CD4-positive, alpha-beta T cell treated with Interleukin-6 at 100 ng/mL for 8 hours (primary cell): ENCODE data around the gene MAPK4.

Source experiments
- DNase-seq: peaks from one replicate; pipeline ENCODE4 v3.0.0-alpha.2; 2020; ENCODE audit warnings: mixed read lengths, low spot score

MAPK4 gene

DNA sequence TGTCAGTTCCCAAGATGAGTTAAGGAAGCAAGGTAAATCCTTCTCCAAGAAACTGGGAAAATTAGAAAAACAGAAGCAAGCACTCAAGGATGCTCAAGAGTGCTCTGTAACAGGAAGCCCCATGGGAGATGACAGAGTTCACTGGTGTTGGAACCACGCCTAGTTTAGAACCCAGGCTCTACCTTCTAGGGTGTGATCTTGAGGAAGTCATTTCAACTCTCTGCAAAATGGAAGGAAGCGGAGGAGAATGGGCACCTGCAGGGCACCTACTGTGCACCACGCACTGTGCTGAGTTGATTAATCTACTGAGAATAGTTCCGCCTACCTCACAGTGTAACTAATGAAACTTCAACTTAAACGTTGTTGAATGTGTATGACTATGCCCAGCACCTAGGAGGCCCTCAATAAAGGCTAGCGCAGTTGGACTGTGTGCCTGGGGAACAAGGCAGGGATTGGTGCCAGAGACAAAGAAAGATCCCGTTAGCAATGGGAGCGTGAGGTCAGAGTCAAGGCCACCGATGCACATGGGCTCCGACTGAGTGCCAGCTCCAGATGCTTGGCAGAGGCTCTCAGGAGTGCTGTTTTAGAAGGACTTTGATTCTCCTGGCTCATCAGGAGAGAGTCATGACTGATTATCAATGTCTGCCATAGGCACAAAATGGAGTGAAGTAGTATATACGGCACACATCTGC, 93.7 kb downstream of the MAPK4 start:
- no peak for DNase-seq

DNA sequence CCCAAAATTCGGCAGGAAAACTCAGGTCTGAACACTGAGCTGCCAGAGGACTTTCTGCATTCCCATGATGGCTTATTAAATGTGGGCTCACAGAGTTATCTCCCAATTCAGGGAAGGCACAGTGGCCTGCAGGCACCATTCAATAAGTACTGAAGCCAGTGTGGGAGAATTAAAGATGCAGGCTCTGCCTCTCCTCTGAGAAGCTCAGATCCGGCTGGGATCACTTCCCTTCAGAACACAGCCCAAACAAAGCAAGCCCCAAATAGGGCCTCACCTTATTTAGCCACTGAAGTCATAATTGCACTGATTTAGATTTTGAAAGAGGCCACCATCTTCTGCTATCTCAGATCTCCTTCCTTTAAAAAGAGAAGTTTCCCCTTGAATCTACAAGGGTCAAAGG, 94.3 kb downstream of the MAPK4 start:
- no peak for DNase-seq

DNA sequence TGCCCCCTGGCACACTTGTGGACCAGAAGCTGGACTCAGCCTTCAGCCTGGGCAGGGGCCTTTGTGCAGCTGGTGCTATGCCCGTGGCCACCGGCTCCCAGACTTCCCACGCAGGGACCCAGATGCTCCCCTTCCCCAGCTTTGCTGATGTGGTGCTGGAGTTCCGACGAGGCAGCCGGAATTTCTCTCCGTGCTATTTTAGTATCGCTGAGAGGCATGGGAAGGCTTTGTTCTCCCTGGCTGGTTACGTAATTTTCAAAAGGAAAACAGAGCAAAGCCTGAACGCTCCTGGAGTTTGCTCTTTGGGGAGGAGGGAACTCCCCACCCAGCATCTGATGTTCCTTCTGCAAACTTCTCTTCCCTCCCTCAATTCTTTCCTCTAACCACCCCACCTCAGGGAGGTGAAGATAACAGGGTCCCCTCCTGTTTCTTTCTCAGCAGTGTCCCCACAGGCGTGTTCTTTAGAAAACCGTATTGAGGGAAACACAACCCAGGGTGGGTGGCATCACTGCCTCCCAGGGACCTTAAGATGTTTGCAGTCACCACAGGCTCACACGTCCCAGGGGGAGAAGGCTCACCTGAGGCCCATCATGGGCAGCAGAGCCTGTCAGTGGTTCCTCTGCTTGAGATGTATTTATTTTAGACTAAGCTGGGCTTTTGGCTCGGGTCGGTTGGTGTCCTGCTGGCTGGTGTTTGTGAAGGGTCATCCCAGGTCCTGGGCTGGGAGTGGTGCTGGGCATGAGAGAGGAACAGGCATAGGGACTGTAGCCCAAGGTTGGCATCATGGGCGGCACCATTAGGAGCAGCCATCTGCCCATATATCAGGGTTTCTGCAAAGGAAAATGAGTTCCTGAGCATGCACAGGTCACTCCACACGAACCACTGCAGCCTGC, 95.0 kb downstream of the MAPK4 start:
- no peak for DNase-seq

DNA sequence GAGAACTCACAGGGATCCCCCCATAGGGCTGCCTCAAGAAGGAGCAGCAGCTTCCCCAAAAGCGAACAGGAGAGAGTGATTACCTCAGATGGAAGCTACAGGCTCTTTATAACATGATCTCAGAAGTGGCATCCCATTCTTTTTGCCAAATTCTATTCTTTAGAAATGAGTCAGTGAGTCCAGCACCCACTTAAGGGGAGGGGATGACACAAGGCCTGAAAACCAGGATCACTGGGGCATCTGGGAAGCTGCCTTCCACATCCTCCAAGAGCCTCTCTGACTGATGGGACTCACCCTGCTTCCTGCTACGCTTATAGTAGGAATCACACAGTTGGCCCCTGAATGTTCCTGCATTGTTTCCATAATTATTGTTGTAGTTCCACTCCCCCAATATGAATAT, 96.5 kb downstream of the MAPK4 start:
- no peak for DNase-seq

DNA sequence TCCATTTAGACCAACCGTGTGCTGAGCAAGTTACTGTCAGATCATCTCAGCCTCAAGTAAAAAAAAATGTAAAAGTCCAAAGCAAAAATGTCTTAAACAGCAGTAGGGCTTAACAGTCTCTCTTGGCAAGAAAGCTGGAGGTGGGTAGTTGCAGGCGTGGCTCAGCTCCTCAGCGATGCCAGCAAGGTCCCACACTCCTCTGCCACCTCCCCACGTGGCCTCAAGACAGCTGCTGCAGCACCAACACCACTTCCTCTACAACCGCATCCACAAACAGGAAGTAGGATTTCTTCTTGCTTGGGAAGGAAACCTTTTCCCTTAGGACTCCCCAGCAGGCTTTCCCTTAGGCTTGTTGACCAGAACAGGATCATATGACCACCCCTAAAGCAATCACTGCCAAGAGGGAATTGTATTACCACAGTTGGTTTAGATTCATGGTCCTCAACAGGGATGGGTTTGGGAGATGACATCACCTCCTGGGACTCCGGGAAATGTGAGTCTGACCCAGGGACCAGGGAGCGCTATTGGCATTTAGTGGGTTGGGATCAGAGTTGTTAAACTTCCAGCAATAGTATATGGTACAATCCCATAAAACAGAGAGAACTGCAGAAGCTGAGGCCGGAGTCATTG, 97.1 kb downstream of the MAPK4 start:
- no peak for DNase-seq

DNA sequence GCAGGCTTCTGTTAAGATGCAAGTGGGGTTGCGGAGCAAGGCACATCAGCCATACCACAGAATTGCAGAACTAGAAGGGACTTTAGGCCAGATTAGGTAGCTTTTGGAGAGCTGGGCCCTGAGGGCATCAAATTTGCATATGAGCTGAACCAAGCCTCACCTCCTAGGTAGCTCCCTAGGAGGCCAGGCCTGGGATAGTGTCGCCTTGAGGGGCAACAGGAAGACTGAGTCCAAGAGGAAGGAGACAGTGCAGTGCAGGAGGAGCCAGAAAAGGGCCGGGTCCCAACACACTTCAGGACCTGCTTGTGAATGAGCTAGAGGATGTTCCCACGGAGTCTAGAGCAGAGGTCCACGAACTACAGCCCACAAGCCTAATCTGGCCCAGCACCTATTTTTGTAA, 98.7 kb downstream of the MAPK4 start:
- no peak for DNase-seq

DNA sequence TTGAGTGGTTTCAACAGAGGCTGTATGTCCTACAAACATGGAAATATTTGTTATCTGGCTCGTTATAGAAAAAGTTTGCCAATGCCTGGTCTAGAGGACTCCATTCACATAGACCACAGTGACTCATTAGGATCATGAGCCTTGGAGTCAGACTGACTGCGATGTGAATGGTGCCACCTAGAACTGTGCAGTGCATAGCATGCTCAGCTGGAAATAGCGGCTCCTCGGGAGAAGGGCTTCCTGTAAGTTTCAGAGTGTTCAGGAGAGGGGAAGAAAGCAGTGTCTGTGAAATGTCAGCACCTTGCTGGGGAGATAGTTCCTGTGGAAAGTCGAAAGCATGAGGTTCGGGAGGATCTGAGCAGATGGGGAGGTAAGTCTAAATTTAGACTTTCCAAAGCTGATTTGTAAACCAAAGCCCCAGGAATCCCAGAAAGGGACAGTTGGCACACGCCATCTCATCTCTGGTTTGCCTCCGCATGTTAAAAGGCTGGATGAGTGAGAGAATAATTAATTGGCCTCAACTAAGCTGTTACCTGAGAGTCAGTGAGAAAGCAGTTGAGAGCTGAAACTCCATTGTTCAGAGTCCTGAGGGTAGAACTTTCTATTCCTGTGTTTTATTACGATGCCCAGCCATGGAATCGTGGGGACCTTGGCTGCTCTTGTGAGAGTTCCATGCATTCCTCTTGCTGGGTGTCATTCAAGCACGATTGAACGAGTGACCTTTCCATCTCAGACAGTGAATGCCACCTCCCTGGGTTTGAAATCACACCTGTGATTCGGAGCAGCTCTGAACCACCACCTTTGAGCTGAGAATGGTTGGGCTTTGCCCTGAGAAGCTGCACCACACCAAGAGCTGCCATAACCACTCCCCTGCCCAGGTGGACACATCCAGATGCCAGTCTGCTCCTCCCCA, 99.5 kb downstream of the MAPK4 start:
- no peak for DNase-seq

DNA sequence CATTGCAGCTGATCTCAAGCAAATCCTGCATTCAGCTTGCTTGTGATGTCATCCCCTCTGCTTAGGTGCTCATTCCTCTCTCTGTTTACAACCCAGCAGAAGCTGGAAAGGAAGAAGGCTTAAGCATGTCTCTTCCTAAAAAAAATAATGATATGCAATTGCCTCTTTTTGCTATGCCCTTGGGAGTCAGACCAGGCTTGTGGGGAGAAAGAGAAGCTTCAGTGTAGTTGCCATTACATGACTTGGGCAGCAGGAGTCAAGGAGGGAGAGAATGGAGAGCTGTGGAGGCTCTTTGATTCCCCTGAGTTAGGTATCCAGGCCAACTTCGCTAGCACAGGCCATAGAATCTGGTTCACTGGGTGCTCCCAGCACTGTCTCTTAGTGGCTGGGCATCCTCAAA, 101.1 kb downstream of the MAPK4 start:
- DNase-seq = no peak

DNA sequence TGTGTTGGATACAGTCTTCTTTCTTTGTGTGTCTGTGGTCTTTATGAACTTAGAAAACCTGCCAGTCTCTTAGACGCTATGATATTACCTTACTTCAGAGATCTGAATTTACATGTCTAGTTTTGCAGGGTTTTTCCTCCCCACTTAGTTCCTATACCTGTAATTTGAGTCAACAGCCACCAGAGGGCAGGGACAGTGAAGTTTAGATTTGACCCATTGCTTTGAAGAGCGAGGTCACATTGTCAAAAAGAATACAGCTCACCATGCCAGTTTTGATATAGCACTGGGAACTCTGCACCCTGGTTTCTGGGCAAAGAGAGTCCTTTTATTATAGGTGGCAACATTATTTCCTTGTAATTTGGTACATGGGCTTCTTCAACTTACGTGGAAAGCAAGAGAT, 102.3 kb downstream of the MAPK4 start:
- no peak for DNase-seq

DNA sequence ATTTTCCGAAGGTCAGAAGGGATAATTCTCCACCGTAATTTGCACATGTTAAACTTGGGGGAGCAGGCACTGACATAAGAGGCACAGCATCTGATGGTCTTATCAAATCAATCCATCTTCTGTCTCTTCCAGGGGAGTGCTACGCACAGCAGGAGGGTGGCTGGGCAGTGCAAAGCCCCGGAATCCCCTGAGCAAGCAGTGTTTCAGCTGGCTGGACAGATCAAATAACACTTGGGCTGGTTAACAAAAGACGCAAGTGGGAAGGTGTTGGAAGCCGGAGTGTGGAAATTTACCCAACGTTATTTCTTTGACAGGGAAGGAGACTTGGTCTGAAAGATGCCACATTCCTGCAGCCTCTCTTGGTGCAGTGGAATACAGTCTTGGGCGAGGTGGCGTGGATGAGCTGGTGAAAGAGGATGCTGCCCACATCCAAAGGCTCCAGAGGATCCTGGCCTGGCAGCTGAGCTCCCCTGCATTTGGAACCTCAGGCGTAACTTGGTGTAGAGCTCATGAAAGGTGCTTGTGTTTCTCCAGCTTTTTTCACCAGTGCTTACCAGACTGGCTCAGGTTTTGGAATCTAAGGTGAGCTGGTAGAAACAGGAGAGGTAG, 103.0 kb downstream of the MAPK4 start:
- DNase-seq = no peak

DNA sequence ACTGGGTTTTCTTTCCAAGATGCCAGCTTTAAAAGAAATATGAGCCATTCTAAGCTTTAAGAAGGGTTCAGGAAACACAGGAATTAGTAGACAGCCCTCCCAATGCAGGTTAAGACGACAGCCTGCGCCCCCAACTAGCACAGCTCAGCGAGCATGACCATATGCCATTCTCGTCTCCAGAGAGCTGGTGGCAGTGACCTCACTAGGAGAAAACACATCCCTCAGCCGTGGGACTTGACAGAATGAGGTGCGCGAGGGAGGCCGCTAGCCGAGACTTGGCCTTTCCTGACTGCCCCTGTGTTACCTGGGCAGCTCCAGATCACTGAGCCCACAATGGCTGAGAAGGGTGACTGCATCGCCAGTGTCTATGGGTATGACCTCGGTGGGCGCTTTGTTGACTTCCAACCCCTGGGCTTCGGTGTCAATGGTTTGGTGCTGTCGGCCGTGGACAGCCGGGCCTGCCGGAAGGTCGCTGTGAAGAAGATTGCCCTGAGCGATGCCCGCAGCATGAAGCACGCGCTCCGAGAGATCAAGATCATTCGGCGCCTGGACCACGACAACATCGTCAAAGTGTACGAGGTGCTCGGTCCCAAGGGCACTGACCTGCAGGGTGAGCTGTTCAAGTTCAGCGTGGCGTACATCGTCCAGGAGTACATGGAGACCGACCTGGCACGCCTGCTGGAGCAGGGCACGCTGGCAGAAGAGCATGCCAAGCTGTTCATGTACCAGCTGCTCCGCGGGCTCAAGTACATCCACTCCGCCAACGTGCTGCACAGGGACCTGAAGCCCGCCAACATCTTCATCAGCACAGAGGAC, 103.9 kb downstream of the MAPK4 start:
- DNase-seq = no peak

DNA sequence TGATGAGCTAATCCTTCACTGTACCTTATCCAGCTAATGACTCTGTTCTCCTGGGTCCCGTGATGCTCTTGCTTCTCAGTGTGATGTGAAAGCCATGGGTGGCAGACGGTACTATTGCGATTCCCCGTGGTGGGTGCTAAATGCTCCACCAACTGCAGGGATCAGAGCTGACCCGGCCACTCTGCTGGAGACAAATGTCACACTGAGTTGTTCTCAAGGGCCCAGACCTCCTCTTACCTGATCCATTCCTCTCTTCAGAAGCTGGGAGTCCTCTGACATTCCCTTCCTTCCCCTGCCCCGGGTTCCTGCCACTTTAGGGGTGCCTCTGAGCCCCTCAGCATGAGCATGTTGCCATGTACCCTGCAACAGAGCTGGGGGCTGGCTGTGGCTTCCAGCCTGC, 105.1 kb downstream of the MAPK4 start:
- DNase-seq = no peak

DNA sequence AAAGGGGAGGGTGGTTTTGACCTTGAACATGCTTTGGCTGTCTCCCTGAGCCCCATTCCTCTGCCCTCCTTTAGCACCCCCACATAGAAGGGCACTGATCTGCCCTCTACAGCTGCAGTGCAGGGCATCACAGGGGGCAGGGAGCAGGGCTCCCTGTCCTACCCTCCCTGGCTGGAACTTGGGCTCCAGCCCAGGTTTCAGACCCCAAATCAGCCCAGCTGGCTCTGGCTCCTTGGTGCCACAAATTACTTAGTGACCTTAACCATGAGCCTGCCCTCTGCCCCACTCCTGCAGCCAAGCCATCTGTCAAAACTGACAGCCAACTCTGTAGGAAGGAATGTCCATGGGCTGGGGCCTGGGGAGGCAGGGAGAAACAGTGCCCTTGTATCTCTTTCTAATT, 105.6 kb downstream of the MAPK4 start:
- DNase-seq = no peak

DNA sequence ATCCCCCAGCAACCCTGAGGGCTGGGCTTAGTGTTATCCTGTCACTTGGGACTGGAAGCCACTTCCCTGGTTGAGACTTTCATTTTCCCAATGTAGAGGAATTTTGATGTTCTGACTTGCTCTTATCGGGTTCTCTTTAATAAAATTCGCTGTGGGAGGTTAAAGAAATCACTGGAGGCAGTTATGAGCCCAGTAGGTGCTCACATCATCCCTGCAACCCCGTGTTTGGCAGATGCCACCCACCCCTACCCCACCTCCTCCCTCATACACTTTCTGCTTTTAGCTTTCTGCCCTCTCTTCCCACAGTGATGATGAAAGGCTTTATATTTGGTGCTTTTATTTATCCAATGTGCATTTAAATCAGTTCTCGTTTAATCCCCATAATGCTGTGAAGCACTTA, 106.6 kb downstream of the MAPK4 start:
- no peak for DNase-seq

DNA sequence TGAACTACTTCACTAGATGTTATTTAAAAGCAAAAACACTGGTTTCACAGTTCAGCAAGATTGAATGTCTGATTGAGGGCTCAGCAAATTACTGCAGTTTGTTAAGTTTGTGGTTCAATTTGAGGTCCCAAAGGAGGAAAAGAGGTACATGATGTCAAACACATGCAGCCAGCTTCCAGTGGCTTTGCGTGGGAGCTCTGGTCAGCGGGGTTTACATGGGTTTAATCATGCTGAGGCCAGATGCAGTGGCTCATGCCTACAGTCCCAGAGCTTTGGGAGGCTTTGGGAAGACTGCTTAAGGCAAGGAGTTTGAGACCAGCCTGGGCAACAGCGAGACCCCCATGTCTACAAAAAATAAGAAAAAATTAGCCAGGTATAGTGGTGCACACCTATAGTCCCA, 111.5 kb downstream of the MAPK4 start:
- DNase-seq = no peak

DNA sequence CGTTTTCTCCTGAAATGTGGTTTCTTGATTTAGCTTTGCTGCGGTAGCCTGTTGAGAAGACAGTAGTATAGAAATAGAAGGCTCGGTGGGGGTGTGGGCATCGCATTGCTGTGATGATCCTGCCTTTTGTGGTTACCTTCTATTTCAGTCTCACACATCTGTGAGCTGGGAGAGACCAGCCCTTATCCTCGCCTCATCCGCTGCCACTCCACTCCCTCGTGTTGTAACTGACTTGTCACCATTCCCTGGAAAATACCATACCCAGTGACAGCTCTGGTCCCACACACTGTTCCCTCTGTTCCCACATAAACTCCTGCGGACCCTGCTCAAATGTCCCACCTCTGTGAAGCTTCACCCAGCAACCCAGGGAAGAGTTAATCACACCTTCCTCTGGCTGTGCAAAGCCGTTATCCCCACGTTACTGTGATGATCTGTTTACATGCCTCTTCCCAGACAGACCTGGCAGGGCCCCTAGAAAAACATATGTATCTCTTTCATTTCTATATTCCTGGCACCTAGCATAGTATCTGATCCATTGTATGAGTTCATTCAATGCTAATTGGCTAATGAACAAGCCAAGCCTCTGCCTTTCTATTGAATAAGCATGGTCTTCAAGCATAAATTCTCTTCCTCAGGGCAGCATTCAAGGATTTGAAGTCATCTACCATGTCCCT, 114.6 kb downstream of the MAPK4 start:
- DNase-seq = no peak

DNA sequence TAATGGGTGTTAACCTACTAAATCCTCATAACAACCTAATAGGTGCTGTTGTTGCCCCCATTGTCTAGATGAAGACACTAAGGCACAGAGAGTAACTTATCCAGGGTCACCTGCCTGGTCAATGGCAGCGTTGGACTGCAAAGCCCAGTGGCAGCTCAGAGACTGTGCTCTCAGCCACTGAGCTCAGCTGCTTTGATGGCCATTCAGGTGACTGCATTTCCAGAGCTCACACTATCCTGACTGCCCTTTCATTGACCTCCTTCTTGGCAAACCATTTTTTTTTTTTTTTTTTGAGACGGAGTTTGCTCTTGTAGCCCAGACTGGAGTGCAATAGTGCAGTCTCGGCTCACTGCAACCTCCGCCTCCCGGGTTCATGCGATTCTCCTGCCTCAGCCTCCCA, 115.2 kb downstream of the MAPK4 start:
- DNase-seq = no peak

DNA sequence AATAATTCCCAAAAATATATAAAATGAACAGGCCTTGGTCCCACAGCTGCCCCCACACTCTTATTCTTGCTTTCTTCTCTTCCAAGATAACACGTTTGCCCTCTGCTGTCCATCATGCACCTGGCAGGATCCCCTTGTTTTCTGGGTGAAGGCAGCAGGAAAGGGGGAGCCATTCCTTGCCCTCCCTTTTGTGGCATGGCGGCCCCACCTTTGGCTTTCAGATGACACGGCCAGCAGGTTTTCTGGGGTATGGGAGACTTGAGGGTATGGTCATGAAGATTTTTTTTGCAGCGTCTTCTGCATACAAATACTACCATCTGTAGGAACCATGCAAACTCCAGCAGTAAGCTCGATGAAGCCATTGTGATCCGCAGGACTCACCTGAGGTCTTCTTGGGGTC, 118.8 kb downstream of the MAPK4 start:
- DNase-seq = no peak

DNA sequence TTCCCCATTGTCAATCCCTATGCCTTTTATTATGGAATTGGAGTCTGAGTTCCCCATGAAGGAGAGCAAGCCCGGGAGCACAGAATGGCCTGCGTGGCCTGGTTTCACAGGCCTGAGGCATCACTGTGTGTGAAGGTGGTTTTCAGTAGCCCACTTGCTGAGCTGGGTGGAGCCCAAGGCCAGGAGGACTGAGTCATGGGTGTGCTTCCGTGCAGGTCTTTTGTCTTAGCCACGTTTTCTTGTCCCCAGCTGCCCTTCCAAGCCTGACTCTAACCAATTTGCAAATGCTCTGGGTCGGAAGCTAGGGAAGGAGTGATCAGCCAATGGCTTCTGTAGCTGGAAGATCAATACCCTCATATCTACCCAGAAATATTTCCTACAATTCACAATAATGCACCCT, 119.2 kb downstream of the MAPK4 start:
- DNase-seq = no peak

DNA sequence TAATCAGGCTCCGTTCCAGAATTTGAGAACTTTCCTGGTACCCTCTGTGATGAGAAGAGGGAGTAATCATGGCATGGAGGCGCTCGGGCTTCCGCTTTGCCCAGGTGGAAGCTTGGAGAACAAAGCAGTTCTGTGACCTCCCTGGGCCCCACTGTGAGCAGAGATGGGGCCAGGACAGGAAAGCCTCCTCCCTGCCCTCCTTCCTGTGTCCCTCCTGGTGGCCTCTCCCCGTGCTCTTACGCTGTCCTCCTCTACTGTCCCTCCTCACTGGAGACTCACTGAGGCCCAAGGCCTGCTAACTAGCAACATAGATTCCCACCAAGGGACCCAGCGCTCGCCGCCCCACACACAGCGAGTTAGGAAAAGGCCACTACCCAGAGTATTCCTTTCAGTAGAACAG, 119.8 kb downstream of the MAPK4 start:
- no peak for DNase-seq
